PC-3 (cell line): ENCODE measurements around the gene TSC22D2. TPM values are rescaled to one million over a fixed set of nuclear protein-coding genes. Genes with fewer than 3 reads are reported as not detected.

ENCODE experiments used
- ATAC-seq: fragments of 200-7000 bp; cut with Tn5 transposase; 2 replicates; pipeline ENCODE4 v1.9.1; 2020; ENCODE audit warnings: mild to moderate bottlenecking, moderate library complexity
- BruUV-seq: library from RNA; stranded (reverse); fragments of 400-500 nt; replicated peaks from 2 replicates; lab custom pipeline; 2021; lab: Mats Ljungman, UMichigan
- CTCF ChIA-PET: fragments of 300-600 bp; sonication (Branson Sonifier 250); formaldehyde crosslinking; loops from one replicate; lab custom pipeline; 2022; ENCODE audit warnings: antibody characterized with exemption; lab: Charles Lee
- POLR2A ChIA-PET: fragments of 300-600 bp; sonication (Branson Sonifier 250); formaldehyde crosslinking; loops from one replicate; lab custom pipeline; 2022; ENCODE audit warnings: antibody characterized with exemption; ENCODE audit not compliant: unreplicated experiment; lab: Charles Lee
- DNase-seq: peaks from one replicate; pipeline ENCODE4 v3.0.0-alpha.2; 2015
- H2AFZ ChIP-seq: fragments of 300-600 bp; sonication (generic); 2 replicates; pipeline ENCODE4 v1.6.0; 2016; ENCODE audit warnings: antibody characterized with exemption, low read length
- H3F3A ChIP-seq: fragments of 300-600 bp; sonication (generic); one replicate; pipeline ENCODE4 v1.6.0; 2017; ENCODE audit warnings: antibody characterized with exemption, low read length, control low read depth, mild to moderate bottlenecking; ENCODE audit not compliant: unreplicated experiment
- H3K27ac ChIP-seq: fragments of 300-600 bp; sonication (generic); 2 replicates; pipeline ENCODE4 v1.5.1; 2016; ENCODE audit warnings: mild to moderate bottlenecking, low read length
- H3K27me3 ChIP-seq: fragments of 300-600 bp; sonication (generic); 2 replicates; pipeline ENCODE4 v1.6.1; 2016; ENCODE audit warnings: low read length, mixed read lengths
- H3K36me3 ChIP-seq: fragments of 300-600 bp; sonication (generic); 2 replicates; pipeline ENCODE4 v1.6.1; 2016; ENCODE audit warnings: low read depth, mixed run types, low read length, mixed read lengths
- H3K4me1 ChIP-seq: fragments of 300-600 bp; sonication (generic); 2 replicates; pipeline ENCODE4 v1.5.1; 2016; ENCODE audit warnings: low read length; ENCODE audit not compliant: insufficient read depth
- H3K4me2 ChIP-seq: fragments of 300-600 bp; sonication (generic); 2 replicates; pipeline ENCODE4 v1.6.0; 2016; ENCODE audit warnings: low read length
- H3K4me3 ChIP-seq: fragments of 300-600 bp; sonication (generic); 2 replicates; pipeline ENCODE4 v1.5.1; 2016; ENCODE audit warnings: mild to moderate bottlenecking, low read length, mixed read lengths
- H3K79me2 ChIP-seq: fragments of 300-600 bp; sonication (generic); 2 replicates; pipeline ENCODE4 v1.6.1; 2017; ENCODE audit warnings: low read length, mixed read lengths
- H3K9ac ChIP-seq: fragments of 300-600 bp; sonication (generic); 2 replicates; pipeline ENCODE4 v1.6.0; 2016; ENCODE audit warnings: mild to moderate bottlenecking, low read length
- H3K9me2 ChIP-seq: fragments of 300-600 bp; sonication (generic); replicated peaks from 2 replicates; pipeline ENCODE4 v1.6.1; 2016; ENCODE audit warnings: mixed run types, low read length, mixed read lengths
- H3K9me3 ChIP-seq: fragments of 300-600 bp; sonication (generic); 2 replicates; pipeline ENCODE4 v1.6.1; 2016; ENCODE audit warnings: low read length, mixed read lengths
- H4K20me1 ChIP-seq: fragments of 300-600 bp; sonication (generic); 2 replicates; pipeline ENCODE4 v1.6.1; 2016; ENCODE audit warnings: low read length, mixed read lengths
- EZH2 ChIP-seq: fragments of 300-600 bp; sonication (generic); IDR thresholded peaks from one replicate; pipeline ENCODE4 v1.6.1; 2017; ENCODE audit warnings: antibody characterized with exemption, mild to moderate bottlenecking, low read length; ENCODE audit not compliant: unreplicated experiment
- EZH2phosphoT487 ChIP-seq: fragments of 300-600 bp; sonication (generic); IDR thresholded peaks from 2 replicates; pipeline ENCODE4 v1.6.1; 2018; ENCODE audit warnings: mild to moderate bottlenecking, antibody characterized with exemption, low read length, borderline replicate concordance
- intact Hi-C: fragments of 100-400 bp; cut with micrococcal nuclease; formaldehyde crosslinking; loops from 2 replicates; pipeline ENCODE4 v1.9.0; 2023
- total RNA-seq: library from RNA; depleted of rRNA; stranded (reverse); fragments of >200 nt; gene quantifications from 2 replicates; pipeline ENCODE4 v1.2.3, GENCODE V29; 2014
- TF ChIP-seq, protein P1 (sequence below): fragments of 300-600 bp; sonication (generic); conservative IDR thresholded peaks from 2 replicates; pipeline ENCODE4 v1.5.1; 2017; ENCODE audit warnings: antibody characterized with exemption, low read depth, mild to moderate bottlenecking, low read length

Gene TSC22D2
- total RNA-seq, 1 experiment from 2014 or later: 9.6 TPM

DNA sequence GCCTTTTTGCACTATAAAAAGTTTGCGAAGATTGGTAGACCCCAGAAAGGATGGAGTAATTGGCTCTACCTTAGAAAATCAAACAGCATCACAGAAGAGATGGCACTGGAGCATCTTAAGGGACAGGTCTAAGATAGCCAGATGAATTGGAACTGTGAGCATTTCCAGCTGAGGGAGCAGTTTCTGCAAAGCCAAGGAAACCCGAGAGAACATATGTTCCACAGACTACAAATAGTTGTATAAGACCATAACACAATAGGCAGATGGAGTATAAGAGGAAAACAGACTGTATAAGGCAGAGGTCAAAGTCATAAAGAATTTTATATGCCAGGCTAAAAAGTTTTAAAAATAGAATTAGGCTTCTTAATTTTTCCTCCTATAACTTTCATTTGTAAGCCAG is 46.0 kb downstream of the TSC22D2 start:
- no peak for DNase-seq
- Histone ChIP-seq H3K27me3 (no peaks in the 10 kb centered on the region), H3K27ac (no peak overlapping the region), H3K36me3 (peaks cover 25% of the 10 kb centered on the region), H2AFZ (no peak overlapping the region), H3K4me1 (peaks cover 34% of the 10 kb centered on the region), H4K20me1 (0 out of 2 replicates have a peak, but pooled peaks cover 6% of the 10 kb centered on the region), H3K4me3 (no peak overlapping the region), H3K9ac (no peak overlapping the region), H3K79me2 (peaks cover 75% of the 10 kb centered on the region), H3K9me3 (no peaks in the 10 kb centered on the region), H3F3A (no peaks in the 10 kb centered on the region), H3K9me2 (no peaks in the 10 kb centered on the region), H3K4me2 (no peak overlapping the region)
- TF ChIP-seq EZH2phosphoT487 (no peak), EZH2 (no peak)
- TF ChIP-seq, protein P1, sequence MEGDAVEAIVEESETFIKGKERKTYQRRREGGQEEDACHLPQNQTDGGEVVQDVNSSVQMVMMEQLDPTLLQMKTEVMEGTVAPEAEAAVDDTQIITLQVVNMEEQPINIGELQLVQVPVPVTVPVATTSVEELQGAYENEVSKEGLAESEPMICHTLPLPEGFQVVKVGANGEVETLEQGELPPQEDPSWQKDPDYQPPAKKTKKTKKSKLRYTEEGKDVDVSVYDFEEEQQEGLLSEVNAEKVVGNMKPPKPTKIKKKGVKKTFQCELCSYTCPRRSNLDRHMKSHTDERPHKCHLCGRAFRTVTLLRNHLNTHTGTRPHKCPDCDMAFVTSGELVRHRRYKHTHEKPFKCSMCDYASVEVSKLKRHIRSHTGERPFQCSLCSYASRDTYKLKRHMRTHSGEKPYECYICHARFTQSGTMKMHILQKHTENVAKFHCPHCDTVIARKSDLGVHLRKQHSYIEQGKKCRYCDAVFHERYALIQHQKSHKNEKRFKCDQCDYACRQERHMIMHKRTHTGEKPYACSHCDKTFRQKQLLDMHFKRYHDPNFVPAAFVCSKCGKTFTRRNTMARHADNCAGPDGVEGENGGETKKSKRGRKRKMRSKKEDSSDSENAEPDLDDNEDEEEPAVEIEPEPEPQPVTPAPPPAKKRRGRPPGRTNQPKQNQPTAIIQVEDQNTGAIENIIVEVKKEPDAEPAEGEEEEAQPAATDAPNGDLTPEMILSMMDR: no peak
- intact Hi-C loops: no loop called here
- no peak for ATAC-seq
- BruUV-seq: no TSS peak
- CTCF ChIA-PET: no interaction called here
- POLR2A ChIA-PET: no interaction called here

DNA sequence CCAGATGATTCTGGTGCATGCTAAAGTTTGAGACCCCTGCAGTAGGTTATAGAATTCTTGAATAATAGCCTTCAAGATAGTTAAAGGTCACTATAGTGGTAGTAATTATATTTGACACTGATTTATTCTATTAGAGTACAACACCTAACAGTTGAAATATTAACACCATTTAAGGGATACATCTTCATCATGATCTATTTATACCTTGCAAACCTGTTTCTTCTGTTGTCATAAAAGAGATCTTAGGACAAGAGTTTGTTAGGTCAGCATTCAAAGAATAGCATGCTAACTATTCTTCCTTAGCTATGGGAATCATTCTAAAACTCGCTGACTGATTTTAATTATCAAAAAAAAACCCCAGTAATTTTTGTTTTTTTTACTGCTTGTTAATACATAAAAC is 46.5 kb downstream of the TSC22D2 start:
- intact Hi-C loops: no loop called here
- no peaks in the 10 kb centered on the region for H3K27me3 ChIP-seq
- peaks cover 75% of the 10 kb centered on the region for H3K79me2 ChIP-seq
- peaks cover 30% of the 10 kb centered on the region for H3K36me3 ChIP-seq
- no peak overlapping the region for H2AFZ ChIP-seq
- POLR2A ChIA-PET: no interaction called here
- CTCF ChIA-PET: no interaction called here
- H4K20me1 ChIP-seq: 0 out of 2 replicates have a peak, but pooled peaks cover 6% of the 10 kb centered on the region
- no peaks in the 10 kb centered on the region for H3F3A ChIP-seq
- no peak overlapping the region for H3K4me2 ChIP-seq
- H3K9ac ChIP-seq: no peak overlapping the region
- no peak overlapping the region for H3K27ac ChIP-seq
- TF ChIP-seq EZH2 (no peak), EZH2phosphoT487 (no peak)
- TF ChIP-seq, protein P1: no peak
- ATAC-seq (no peak), DNase-seq (no peak)
- BruUV-seq: no TSS peak
- H3K4me1 ChIP-seq: peaks cover 29% of the 10 kb centered on the region
- H3K4me3 ChIP-seq: no peak overlapping the region
- H3K9me3 ChIP-seq: no peaks in the 10 kb centered on the region
- H3K9me2 ChIP-seq: no peaks in the 10 kb centered on the region

DNA sequence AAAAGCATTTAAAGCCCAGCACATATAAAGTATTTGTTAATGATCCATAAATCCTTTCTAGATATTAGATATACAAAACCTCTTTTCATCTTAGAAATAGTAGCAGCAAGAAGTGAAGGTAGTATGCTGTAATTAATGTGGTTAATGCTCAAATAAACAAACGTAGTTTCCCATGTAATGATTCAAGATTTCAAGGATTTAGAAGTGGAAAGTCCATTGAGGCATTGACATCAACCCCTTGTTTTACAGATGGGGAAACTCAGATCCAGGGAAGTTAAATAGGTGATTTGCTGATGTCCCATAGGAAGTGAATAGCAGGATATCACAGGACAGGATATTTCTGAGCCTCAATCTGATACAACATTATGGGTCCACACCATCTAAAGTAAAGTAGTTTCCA is 47.2 kb downstream of the TSC22D2 start:
- ATAC-seq (no peak), DNase-seq (no peak)
- no peak overlapping the region for H2AFZ ChIP-seq
- no peaks in the 10 kb centered on the region for H3K9me3 ChIP-seq
- no TSS peak for BruUV-seq
- H3F3A ChIP-seq: no peaks in the 10 kb centered on the region
- ChIA-PET POLR2A (no interaction called here), CTCF (no interaction called here)
- intact Hi-C loops: no loop called here
- peaks cover 29% of the 10 kb centered on the region for H3K4me1 ChIP-seq
- no peak overlapping the region for H3K27ac ChIP-seq
- TF ChIP-seq EZH2phosphoT487 (no peak), EZH2 (no peak)
- TF ChIP-seq, protein P1: no peak
- H3K36me3 ChIP-seq: peaks cover 33% of the 10 kb centered on the region
- H3K9me2 ChIP-seq: no peaks in the 10 kb centered on the region
- H3K4me3 ChIP-seq: no peak overlapping the region
- H3K79me2 ChIP-seq: peaks cover 68% of the 10 kb centered on the region
- H3K4me2 ChIP-seq: no peak overlapping the region
- 0 out of 2 replicates have a peak, but pooled peaks cover 6% of the 10 kb centered on the region for H4K20me1 ChIP-seq
- H3K27me3 ChIP-seq: no peaks in the 10 kb centered on the region
- H3K9ac ChIP-seq: no peak overlapping the region
